Calu3 (cell line): ENCODE data around the gene TUBB. TPM values are rescaled to one million over a fixed set of nuclear protein-coding genes. Genes with fewer than 3 reads are reported as not detected.
A peak's percentile ranks its signal among the peaks of the same experiment; 100 is the strongest.

Source experiments
- BruUV-seq: library from RNA; stranded (reverse); fragments of 400-500 nt; replicated peaks from 2 replicates; lab custom pipeline; 2021; lab: Mats Ljungman, UMichigan
- CTCF ChIA-PET: fragments of 300-600 bp; sonication (Branson Sonifier 250); formaldehyde crosslinking; loops from one replicate; lab custom pipeline; 2022; ENCODE audit warnings: antibody characterized with exemption; lab: Charles Lee
- DNase-seq: peaks from one replicate; pipeline ENCODE4 v3.0.0; 2022
- H3K27ac Mint-ChIP-seq: one replicate; pipeline ENCODE4 v1.8.0; 2022; ENCODE audit warnings: mixed read lengths; ENCODE audit not compliant: unreplicated experiment
- H3K27me3 Mint-ChIP-seq: one replicate; pipeline ENCODE4 v1.8.0; 2022; ENCODE audit warnings: mixed read lengths; ENCODE audit not compliant: unreplicated experiment
- H3K36me3 Mint-ChIP-seq: one replicate; pipeline ENCODE4 v1.8.0; 2022; ENCODE audit warnings: mild to moderate bottlenecking, moderate library complexity, mixed read lengths; ENCODE audit not compliant: insufficient read depth, unreplicated experiment
- H3K4me1 Mint-ChIP-seq: one replicate; pipeline ENCODE4 v1.8.0; 2022; ENCODE audit warnings: mild to moderate bottlenecking, low read depth, mixed read lengths; ENCODE audit not compliant: unreplicated experiment
- H3K4me3 Mint-ChIP-seq: one replicate; pipeline ENCODE4 v1.8.0; 2022; ENCODE audit warnings: mild to moderate bottlenecking, low read depth, moderate library complexity, mixed read lengths; ENCODE audit not compliant: unreplicated experiment
- H3K9me3 Mint-ChIP-seq: one replicate; pipeline ENCODE4 v1.8.0; 2022; ENCODE audit warnings: low read depth, mixed read lengths; ENCODE audit not compliant: unreplicated experiment
- intact Hi-C: fragments of 100-400 bp; cut with micrococcal nuclease; formaldehyde crosslinking; loops from one replicate; pipeline ENCODE4 v1.10.0; 2022; ENCODE audit not compliant: unreplicated experiment
- total RNA-seq: library from RNA; stranded (reverse); gene quantifications from 2 replicates; pipeline ENCODE4 v1.2.3, GENCODE V29; 2022
- TF ChIP-seq, protein P1 (sequence below): fragments of 200-600 bp; IDR thresholded peaks from one replicate; pipeline ENCODE4 v1.8.0; 2022; ENCODE audit warnings: antibody characterized with exemption; ENCODE audit not compliant: unreplicated experiment

Gene TUBB
- total RNA-seq, 1 experiment from 2014 or later = 1,123 TPM

DNA sequence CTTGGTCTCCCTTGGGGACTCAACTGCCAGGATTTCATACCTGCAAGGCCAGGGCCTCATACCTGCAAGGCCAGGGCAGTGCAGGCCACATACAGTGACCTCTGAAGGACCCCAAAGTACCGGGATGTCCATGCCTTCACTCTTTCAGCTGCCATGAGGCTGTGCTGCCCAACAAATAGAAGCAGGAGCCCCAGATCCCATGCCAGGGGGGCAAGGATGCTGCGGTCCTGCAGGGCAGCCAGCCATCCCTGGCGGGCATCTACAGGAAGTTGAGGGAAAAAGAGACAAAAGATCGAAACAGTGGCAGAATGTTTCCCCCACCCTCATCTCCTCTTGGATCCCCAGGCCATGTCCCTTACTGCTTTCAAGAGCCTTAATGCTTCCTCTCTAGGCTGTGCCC lies 30.2 kb upstream of the TUBB start:
- intact Hi-C loops = no loop called here
- Mint-ChIP-seq H3K27me3 (no peaks in the 10 kb centered on the region), H3K4me1 (peaks cover 69% of the 10 kb centered on the region), H3K4me3 (peak overlapping the region; percentile 74), H3K27ac (peak overlapping the region; percentile 19), H3K9me3 (no peaks in the 10 kb centered on the region), H3K36me3 (peaks cover 55% of the 10 kb centered on the region)
- TF ChIP-seq, protein P1, sequence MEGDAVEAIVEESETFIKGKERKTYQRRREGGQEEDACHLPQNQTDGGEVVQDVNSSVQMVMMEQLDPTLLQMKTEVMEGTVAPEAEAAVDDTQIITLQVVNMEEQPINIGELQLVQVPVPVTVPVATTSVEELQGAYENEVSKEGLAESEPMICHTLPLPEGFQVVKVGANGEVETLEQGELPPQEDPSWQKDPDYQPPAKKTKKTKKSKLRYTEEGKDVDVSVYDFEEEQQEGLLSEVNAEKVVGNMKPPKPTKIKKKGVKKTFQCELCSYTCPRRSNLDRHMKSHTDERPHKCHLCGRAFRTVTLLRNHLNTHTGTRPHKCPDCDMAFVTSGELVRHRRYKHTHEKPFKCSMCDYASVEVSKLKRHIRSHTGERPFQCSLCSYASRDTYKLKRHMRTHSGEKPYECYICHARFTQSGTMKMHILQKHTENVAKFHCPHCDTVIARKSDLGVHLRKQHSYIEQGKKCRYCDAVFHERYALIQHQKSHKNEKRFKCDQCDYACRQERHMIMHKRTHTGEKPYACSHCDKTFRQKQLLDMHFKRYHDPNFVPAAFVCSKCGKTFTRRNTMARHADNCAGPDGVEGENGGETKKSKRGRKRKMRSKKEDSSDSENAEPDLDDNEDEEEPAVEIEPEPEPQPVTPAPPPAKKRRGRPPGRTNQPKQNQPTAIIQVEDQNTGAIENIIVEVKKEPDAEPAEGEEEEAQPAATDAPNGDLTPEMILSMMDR = no peak
- no TSS peak for BruUV-seq
- CTCF ChIA-PET = interaction anchor here (1.2 kb wide), 1 partner anchor 11 kb away, joined by 3 read pairs; no protein-coding TSS in a partner anchor
- DNase-seq = no peak

DNA sequence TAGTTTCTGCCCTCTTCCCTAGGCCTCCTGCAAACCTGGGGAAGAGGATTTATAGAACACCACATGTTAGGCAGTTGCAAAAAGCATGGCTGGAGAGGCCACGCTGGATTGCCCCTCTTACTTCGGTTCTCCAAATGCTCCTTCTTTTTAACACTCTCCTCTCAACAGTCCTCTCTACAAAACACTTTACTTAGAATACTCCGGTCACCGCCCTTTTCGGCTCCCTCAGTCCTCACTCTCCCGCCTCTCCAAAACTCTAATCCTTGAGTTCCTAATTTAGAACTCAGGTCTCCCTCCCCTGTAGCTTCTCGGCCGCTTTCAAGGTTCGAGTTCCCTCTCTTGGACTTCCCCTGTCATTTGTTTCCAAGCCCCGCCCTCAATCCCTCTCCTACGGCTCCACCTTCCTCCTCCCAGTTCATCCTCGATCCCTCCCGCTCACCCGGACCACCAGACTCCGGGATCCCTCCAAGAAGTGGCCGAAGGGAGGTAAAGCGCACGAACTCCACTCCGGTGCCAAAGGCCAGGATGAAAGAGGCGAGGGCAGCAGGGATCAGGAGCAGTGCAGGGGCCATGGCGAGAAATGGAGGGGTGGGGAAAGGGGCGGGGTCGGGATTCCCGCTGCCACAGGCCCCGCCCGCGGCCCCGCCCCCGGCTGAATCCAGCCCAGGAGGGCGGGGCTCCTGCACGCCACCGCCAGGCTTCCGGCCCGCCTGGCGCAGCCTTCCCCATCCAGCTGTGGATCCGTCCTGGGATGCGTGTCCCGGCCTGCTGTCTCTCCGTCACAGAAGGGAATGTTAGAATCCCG lies 29.5 kb upstream of the TUBB start, which contains the start of gene NRM:
NRM (minus strand) TSS at position 582 of the 805 bp plus-strand sequence; CDS start at position 572, 10 bp downstream.
- Mint-ChIP-seq H3K36me3 (peaks cover 53% of the 10 kb centered on the region), H3K9me3 (no peaks in the 10 kb centered on the region), H3K4me3 (peak within 1 kb of the TSS; percentile 74), H3K27me3 (no peaks in the 10 kb centered on the region), H3K4me1 (peaks cover 67% of the 10 kb centered on the region), H3K27ac (peak within 1 kb of the TSS; percentile 38)
- DNase-seq = peak; percentile 93
- intact Hi-C loops = loop anchor here (1.0 kb wide), 1 partner anchor 28 kb away; no protein-coding TSS in a partner anchor
- CTCF ChIA-PET = interaction anchor here (1.0 to 2.4 kb wide), 4 partner anchors 8 to 31 kb away, joined by 3 to 12 read pairs (median 6); partner anchors contain the start of gene MDC1
- no TSS peak for BruUV-seq
- TF ChIP-seq, protein P1 = no peak

DNA sequence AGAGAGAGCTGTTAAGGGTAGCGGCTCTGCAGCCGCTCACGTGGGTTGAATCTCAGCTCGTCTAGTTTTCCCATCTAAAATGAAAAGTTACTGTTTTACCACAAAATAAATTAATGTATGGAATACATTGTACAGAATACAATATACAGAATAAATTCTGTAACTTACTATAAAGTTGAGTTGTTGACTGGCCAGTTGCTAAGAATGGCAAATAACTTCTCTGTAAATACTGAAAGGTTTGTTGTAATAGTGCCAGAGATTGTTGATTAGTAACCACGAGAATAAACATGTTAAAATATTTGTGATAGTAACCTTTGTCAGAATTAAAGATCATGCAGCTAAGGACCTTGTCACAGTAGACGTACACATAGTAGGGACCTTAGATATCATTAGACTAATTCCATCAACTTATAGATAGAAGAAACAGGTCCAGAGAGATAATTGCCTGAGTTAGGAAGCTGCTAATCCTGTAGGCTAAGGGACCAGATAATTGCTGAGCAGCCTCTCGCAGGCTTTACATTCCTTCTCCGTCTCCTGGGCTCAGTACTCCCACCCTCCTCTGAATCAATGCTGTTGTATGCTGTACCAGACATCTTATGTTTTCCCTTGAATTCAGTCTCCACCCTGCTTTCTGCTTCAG lies 28.8 kb upstream of the TUBB start:
- no peak for DNase-seq
- no peaks in the 10 kb centered on the region for H3K9me3 Mint-ChIP-seq
- intact Hi-C loops = loop anchor here (1.0 kb wide), 1 partner anchor 27 kb away; no protein-coding TSS in a partner anchor

DNA sequence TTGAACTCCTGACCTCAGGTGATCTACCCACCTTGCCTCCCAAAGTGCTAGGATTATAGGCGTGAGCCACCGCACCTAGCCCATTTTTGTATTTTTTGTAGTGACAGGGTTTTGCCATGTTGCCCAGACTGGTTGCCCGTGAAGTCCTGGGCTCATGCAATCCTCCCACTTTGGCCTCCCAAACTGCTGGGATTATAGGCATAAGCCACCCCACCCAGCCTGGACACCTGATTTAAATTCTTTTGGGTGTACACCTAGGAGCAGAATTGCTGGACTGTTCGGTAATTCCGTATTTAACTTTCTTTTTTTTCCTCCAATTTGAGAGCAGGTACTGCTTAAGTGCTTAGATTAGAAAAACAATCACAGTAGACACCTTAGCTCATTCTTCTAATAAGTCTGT lies 23.7 kb upstream of the TUBB start:
- DNase-seq = no peak
- BruUV-seq = no TSS peak
- intact Hi-C loops = no loop called here
- TF ChIP-seq, protein P1 = no peak
- Mint-ChIP-seq H3K9me3 (no peaks in the 10 kb centered on the region), H3K36me3 (peaks cover 14% of the 10 kb centered on the region), H3K4me3 (no peak overlapping the region), H3K27ac (no peak overlapping the region), H3K4me1 (peaks cover 21% of the 10 kb centered on the region), H3K27me3 (no peaks in the 10 kb centered on the region)
- CTCF ChIA-PET = interaction anchor here (2.0 kb wide), 1 partner anchor 21 kb away, joined by 14 read pairs; the partner anchor contains the start of gene MDC1

More for the DNA sequence above, 28.8 kb upstream of the TUBB start:
- Mint-ChIP-seq H3K36me3 (peaks cover 46% of the 10 kb centered on the region), H3K4me3 (peak overlapping the region; percentile 74), H3K27me3 (no peaks in the 10 kb centered on the region), H3K4me1 (peaks cover 60% of the 10 kb centered on the region), H3K27ac (peak overlapping the region; percentile 38)
- no TSS peak for BruUV-seq
- TF ChIP-seq, protein P1 = no peak
- CTCF ChIA-PET = interaction anchor here (0.6 to 2.4 kb wide), 4 partner anchors 9 to 120 kb away, joined by 3 to 12 read pairs (median 6); partner anchors contain the start of gene MDC1
